GM23248 (cell line): ENCODE results near the gene PI4KB. TPM values are rescaled to one million over a fixed set of nuclear protein-coding genes. Genes with fewer than 3 reads are reported as not detected.

Source experiments
- DNase-seq: peaks from one replicate; pipeline ENCODE4 v3.0.0-alpha.2; 2015
- H2AFZ ChIP-seq: fragments of 200-600 bp; sonication (generic); 2 replicates; pipeline ENCODE4 v1.6.1; 2016; ENCODE audit warnings: antibody characterized with exemption
- H3F3A ChIP-seq: fragments of 200-600 bp; sonication (generic); 2 replicates; pipeline ENCODE4 v1.6.1; 2016; ENCODE audit warnings: mild to moderate bottlenecking, antibody characterized with exemption, mixed run types; ENCODE audit not compliant: insufficient read depth
- H3K27ac ChIP-seq: fragments of 200-600 bp; sonication (generic); 2 replicates; pipeline ENCODE4 v1.5.1; 2016; ENCODE audit warnings: mild to moderate bottlenecking
- H3K27me3 ChIP-seq: fragments of 200-600 bp; sonication (generic); replicated peaks from 2 replicates; pipeline ENCODE4 v1.6.1; 2016; ENCODE audit warnings: mild to moderate bottlenecking; ENCODE audit not compliant: insufficient read depth
- H3K36me3 ChIP-seq: fragments of 200-600 bp; sonication (generic); 2 replicates; pipeline ENCODE4 v1.6.1; 2016; ENCODE audit warnings: low read depth, mild to moderate bottlenecking
- H3K4me1 ChIP-seq: fragments of 200-600 bp; sonication (generic); 2 replicates; pipeline ENCODE4 v1.6.1; 2016; ENCODE audit warnings: mild to moderate bottlenecking; ENCODE audit not compliant: insufficient read depth
- H3K4me2 ChIP-seq: fragments of 200-600 bp; sonication (generic); one replicate; pipeline ENCODE4 v1.6.1; 2016; ENCODE audit warnings: mild to moderate bottlenecking; ENCODE audit not compliant: unreplicated experiment
- H3K4me3 ChIP-seq: fragments of 200-600 bp; sonication (generic); 2 replicates; pipeline ENCODE4 v1.5.1; 2016; ENCODE audit warnings: mild to moderate bottlenecking
- H3K79me2 ChIP-seq: fragments of 200-600 bp; sonication (generic); 2 replicates; pipeline ENCODE4 v1.6.1; 2016; ENCODE audit warnings: mild to moderate bottlenecking; ENCODE audit not compliant: insufficient read depth
- H3K9ac ChIP-seq: fragments of 200-600 bp; sonication (generic); 2 replicates; pipeline ENCODE4 v1.6.1; 2016; ENCODE audit warnings: mild to moderate bottlenecking
- H3K9me2 ChIP-seq: fragments of 200-600 bp; sonication (generic); 2 replicates; pipeline ENCODE4 v1.6.1; 2016; ENCODE audit warnings: mixed run types, mild to moderate bottlenecking, moderate library complexity; ENCODE audit not compliant: insufficient read depth
- H3K9me3 ChIP-seq: fragments of 200-600 bp; sonication (generic); one replicate; pipeline ENCODE4 v1.6.1; 2017; ENCODE audit warnings: low read depth
- H4K20me1 ChIP-seq: fragments of 200-600 bp; sonication (generic); 2 replicates; pipeline ENCODE4 v1.6.0; 2016; ENCODE audit not compliant: insufficient read depth
- EZH2 ChIP-seq: fragments of 200-600 bp; sonication (generic); IDR thresholded peaks from 2 replicates; pipeline ENCODE4 v1.6.1; 2018; ENCODE audit warnings: antibody characterized with exemption, mild to moderate bottlenecking; ENCODE audit not compliant: insufficient read depth, poor library complexity, severe bottlenecking
- EZH2phosphoT487 ChIP-seq: fragments of 200-600 bp; sonication (generic); IDR thresholded peaks from 2 replicates; pipeline ENCODE4 v1.6.1; 2018; ENCODE audit warnings: antibody characterized with exemption, moderate library complexity, mild to moderate bottlenecking, low read depth; ENCODE audit not compliant: insufficient read depth
- whole genome bisulfite sequencing, 2 experiments: methylation state at CpG; one replicate each; pipeline ENCODE4 v1.1.6; 2015 to 2017; ENCODE audit warnings: low lambda C conversion rate in 2 of 2, low coverage in 1 of 2; ENCODE audit errors: missing lambda C conversion rate in 2 of 2; 5-methylcytosine and 5-hydroxymethylcytosine counted together
- in situ Hi-C: fragments of 300-500 bp; cut with MboI; formaldehyde crosslinking; loops from 2 replicates; pipeline ENCODE4 v1.15.0; 2020
- polyA plus RNA-seq: library from polyadenylated mRNA; unstranded; fragments of >200 nt; fragmentation: Nextera tagmentation; extraction: Ambion mirVana; gene quantifications from 2 replicates; pipeline ENCODE4 v1.2.1, GENCODE V29; 2016
- total RNA-seq: library from RNA; depleted of rRNA; stranded (reverse); fragments of >200 nt; shearing (Covaris generic); gene quantifications from 2 replicates; pipeline ENCODE4 v1.2.3, GENCODE V29; 2014

The PI4KB gene
- total and polyA plus RNA-seq, 2 experiments from 2014 or later: 47.5 to 51.7 TPM

- peak overlapping the region; percentile 87 for H3K27ac ChIP-seq
- DNase-seq: peak; percentile 100
- 40 to 43% methylated on average over 7 of the region's 7 CpGs for WGBS, 2 experiments
- peaks cover 49% of the 10 kb centered on the region for H3F3A ChIP-seq
- TF ChIP-seq EZH2 (no peak), EZH2phosphoT487 (no peak)
- no peaks in the 10 kb centered on the region for H3K9me2 ChIP-seq
- H3K9ac ChIP-seq: peak overlapping the region; percentile 65
- H2AFZ ChIP-seq: no peak overlapping the region
- no peaks in the 10 kb centered on the region for H3K9me3 ChIP-seq
- H4K20me1 ChIP-seq: peaks cover 10% of the 10 kb centered on the region; the same call in 1 of the 2 replicates
- peaks cover 44% of the 10 kb centered on the region for H3K4me1 ChIP-seq
- H3K4me2 ChIP-seq: peak overlapping the region; percentile 75
- in situ Hi-C loops: no loop called here
- H3K36me3 ChIP-seq: peaks cover 24% of the 10 kb centered on the region
- no peaks in the 10 kb centered on the region for H3K27me3 ChIP-seq
- H3K4me3 ChIP-seq: peak overlapping the region; percentile 9; the same call in 1 of the 2 replicates
- peaks cover 65% of the 10 kb centered on the region for H3K79me2 ChIP-seq
These were observed 15.5 kb downstream of the PI4KB start for GRCh38 chr1:151311589-151312331.

- Histone ChIP-seq H3K79me2 (peaks cover 64% of the 10 kb centered on the region), H3K9ac (peak overlapping the region; percentile 40), H3K27ac (peak overlapping the region; percentile 71), H3K9me3 (no peaks in the 10 kb centered on the region), H3K9me2 (no peaks in the 10 kb centered on the region), H3F3A (peaks cover 49% of the 10 kb centered on the region), H2AFZ (no peak overlapping the region), H3K27me3 (no peaks in the 10 kb centered on the region), H3K4me1 (peaks cover 44% of the 10 kb centered on the region), H3K4me3 (no peak overlapping the region), H3K4me2 (peak overlapping the region; percentile 75), H4K20me1 (peaks cover 10% of the 10 kb centered on the region; the same call in 1 of the 2 replicates), H3K36me3 (peaks cover 24% of the 10 kb centered on the region)
- in situ Hi-C loops: no loop called here
- DNase-seq: peak; percentile 44
- no peak for TF ChIP-seq EZH2
- TF ChIP-seq EZH2phosphoT487: no peak
- WGBS, 2 experiments: 84% methylated on average over 4 of the region's 4 CpGs
These were observed 16.2 kb downstream of the PI4KB start for GRCh38 chr1:151311011-151311410.

GRCh38 chr1:151309811-151310323, 17.3 kb downstream of the PI4KB start:
- H4K20me1 ChIP-seq: peaks cover 10% of the 10 kb centered on the region; the same call in 1 of the 2 replicates
- TF ChIP-seq EZH2phosphoT487 (no peak), EZH2 (no peak)
- no peak for DNase-seq
- no peaks in the 10 kb centered on the region for H3K9me2 ChIP-seq
- H3K4me2 ChIP-seq: no peak overlapping the region
- H3F3A ChIP-seq: peaks cover 49% of the 10 kb centered on the region
- 77 to 84% methylated on average over 7 of the region's 7 CpGs for WGBS, 2 experiments
- no peak overlapping the region for H3K4me3 ChIP-seq
- no peaks in the 10 kb centered on the region for H3K27me3 ChIP-seq
- peaks cover 60% of the 10 kb centered on the region for H3K79me2 ChIP-seq
- no peaks in the 10 kb centered on the region for H3K9me3 ChIP-seq
- peaks cover 43% of the 10 kb centered on the region for H3K4me1 ChIP-seq
- no peak overlapping the region for H2AFZ ChIP-seq
- no peak overlapping the region for H3K9ac ChIP-seq
- in situ Hi-C loops: no loop called here
- H3K36me3 ChIP-seq: peaks cover 36% of the 10 kb centered on the region
- H3K27ac ChIP-seq: no peak overlapping the region

DNA sequence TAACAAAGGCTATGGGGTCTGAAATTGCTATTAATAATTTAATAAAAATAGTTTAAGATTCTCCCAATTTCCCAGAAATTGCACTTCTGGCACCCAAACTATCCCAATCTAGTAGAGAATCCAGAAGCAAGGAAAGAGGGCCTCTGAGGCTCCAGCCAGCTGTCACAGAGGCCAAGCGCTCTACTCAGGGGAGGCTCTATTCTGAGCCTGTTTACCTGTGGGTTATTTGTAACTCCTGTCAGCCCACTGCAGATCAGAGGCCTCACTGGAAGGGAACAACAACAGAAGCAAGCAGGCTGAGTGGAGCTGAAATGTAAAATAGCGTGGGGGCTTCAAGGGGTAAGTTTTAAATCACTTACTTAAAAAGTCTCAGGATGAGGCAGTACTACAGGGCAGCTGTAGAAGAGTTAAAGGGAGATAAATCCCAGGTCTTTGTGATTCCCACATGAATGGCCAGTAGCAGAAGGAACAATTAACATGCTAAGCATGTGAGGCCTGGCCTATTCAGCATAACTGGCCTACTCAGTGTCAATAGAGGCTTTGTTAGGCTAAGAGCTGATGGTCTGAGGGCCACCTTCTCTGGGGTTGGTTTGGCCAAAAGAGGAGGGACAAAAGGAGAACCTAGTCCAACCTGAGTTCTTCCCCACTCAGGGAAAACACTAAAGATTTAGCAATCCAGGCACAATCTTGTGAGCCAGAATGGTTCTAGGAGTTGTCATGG, 32.3 kb downstream of the PI4KB start:
- Histone ChIP-seq H3K36me3 (peaks cover 32% of the 10 kb centered on the region), H3K27me3 (no peaks in the 10 kb centered on the region), H3K9ac (no peak overlapping the region), H3K9me3 (no peaks in the 10 kb centered on the region), H3F3A (0 out of 2 replicates have a peak, but pooled peaks cover 5% of the 10 kb centered on the region), H2AFZ (no peak overlapping the region), H3K4me2 (no peak overlapping the region), H3K9me2 (no peaks in the 10 kb centered on the region), H4K20me1 (no peaks in the 10 kb centered on the region), H3K27ac (no peak overlapping the region), H3K4me1 (no peaks in the 10 kb centered on the region), H3K4me3 (no peak overlapping the region), H3K79me2 (0 out of 2 replicates have a peak, but pooled peaks cover 7% of the 10 kb centered on the region)
- TF ChIP-seq EZH2phosphoT487 (no peak), EZH2 (no peak)
- WGBS, 2 experiments: 98 to 100% methylated on average over 2 of the region's 2 CpGs
- DNase-seq: no peak
- in situ Hi-C loops: no loop called here
